Mammary microvascular endothelial cell (primary cell): ENCODE data around the gene HFM1. TPM values are rescaled to one million over a fixed set of nuclear protein-coding genes. Genes with fewer than 3 reads are reported as not detected.

Experiments used
- total RNA-seq: library from RNA; depleted of rRNA; stranded (reverse); fragments of >200 nt; gene quantifications from 2 replicates; pipeline ENCODE4 v1.2.3, GENCODE V29; 2015

HFM1 gene, protein sequence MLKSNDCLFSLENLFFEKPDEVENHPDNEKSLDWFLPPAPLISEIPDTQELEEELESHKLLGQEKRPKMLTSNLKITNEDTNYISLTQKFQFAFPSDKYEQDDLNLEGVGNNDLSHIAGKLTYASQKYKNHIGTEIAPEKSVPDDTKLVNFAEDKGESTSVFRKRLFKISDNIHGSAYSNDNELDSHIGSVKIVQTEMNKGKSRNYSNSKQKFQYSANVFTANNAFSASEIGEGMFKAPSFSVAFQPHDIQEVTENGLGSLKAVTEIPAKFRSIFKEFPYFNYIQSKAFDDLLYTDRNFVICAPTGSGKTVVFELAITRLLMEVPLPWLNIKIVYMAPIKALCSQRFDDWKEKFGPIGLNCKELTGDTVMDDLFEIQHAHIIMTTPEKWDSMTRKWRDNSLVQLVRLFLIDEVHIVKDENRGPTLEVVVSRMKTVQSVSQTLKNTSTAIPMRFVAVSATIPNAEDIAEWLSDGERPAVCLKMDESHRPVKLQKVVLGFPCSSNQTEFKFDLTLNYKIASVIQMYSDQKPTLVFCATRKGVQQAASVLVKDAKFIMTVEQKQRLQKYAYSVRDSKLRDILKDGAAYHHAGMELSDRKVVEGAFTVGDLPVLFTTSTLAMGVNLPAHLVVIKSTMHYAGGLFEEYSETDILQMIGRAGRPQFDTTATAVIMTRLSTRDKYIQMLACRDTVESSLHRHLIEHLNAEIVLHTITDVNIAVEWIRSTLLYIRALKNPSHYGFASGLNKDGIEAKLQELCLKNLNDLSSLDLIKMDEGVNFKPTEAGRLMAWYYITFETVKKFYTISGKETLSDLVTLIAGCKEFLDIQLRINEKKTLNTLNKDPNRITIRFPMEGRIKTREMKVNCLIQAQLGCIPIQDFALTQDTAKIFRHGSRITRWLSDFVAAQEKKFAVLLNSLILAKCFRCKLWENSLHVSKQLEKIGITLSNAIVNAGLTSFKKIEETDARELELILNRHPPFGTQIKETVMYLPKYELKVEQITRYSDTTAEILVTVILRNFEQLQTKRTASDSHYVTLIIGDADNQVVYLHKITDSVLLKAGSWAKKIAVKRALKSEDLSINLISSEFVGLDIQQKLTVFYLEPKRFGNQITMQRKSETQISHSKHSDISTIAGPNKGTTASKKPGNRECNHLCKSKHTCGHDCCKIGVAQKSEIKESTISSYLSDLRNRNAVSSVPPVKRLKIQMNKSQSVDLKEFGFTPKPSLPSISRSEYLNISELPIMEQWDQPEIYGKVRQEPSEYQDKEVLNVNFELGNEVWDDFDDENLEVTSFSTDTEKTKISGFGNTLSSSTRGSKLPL (N-terminal part only)
- total RNA-seq, result 0.20 and 1.9 TPM in 2 replicates

DNA sequence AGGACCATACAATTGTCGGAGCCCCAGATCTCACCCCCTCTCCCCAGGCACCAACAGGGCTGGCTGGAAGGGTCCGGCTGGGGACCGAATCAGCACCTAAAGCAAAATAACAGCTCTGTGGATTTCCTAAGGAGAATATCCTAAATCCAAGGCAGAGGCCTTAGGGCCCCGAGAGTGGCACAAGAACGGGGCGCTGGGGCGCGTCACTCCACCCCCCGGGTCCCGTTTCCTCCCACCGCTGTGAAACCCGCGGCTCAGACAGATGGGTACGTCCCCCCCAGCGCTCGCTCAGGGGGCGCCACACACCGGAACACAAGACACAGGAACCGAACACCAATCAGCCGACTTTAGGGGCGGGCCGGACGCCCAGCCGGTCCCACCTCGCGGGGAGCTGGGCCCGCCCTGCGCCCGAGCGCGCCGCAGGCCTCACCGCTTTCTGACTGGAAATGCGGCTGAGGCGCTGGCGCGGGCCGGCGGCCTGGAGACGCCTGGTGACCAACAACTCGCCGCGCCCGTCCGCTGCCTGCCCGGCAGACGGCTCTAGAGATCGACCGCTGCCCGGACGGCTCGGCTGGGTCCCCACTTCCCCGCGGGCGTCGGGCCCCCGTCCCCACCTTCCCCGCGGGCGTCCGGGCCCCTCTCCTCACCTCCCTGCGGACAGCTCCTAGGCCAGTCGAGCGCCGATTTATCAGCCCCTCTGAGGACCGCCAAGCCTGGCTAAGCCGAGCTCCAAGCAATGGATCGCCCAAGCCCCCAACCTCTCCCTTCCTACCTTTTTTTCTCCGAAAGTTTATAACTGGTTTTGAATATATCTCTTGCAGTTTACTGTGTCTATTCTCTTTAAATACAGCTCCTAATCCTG is at the start of gene HFM1:
Gene HFM1 (minus strand): TSS at position 687 of the 862 bp plus-strand sequence. CDS start 3,755 bp downstream, outside the sequence.

Other genes starting within 250 kb of the HFM1 start
- 9.1 and 9.5 TPM in 2 replicates for gene CDC7, start 96.0 kb upstream of the HFM1 start, total RNA-seq